ENCODE measurements around the gene GXYLT2. TPM values are rescaled to one million over a fixed set of nuclear protein-coding genes. Genes with fewer than 3 reads are reported as not detected.

GXYLT2 gene
- total and polyA plus RNA-seq, 3 donors from 2014 or later, result 9.7 to 27.8 (median 17.6) TPM

- H3K4me3 ChIP-seq, result no peak overlapping the region
- intact Hi-C loops (cut with DNase I; ENCODE audit: low total_unique reads), result no loop called here
- 58 to 70% methylated on average over 7 of the region's 7 CpGs for WGBS, 2 donors
- TF ChIP-seq POLR2A (IDR thresholded peaks at IDR 0.05) (no peak), CTCF (IDR thresholded peaks at IDR 0.05) (no peak)
- peaks cover 34% of the 10 kb centered on the region for H3K4me1 ChIP-seq
- H3K36me3 ChIP-seq (ENCODE audit: low read depth, missing control alignments), result no peaks in the 10 kb centered on the region
- peak overlapping the region; percentile 55 to 71 for H3K27ac ChIP-seq
- H3K9me3 ChIP-seq, result no peaks in the 10 kb centered on the region
- DNase-seq, result peak; percentile 80
- no peaks in the 10 kb centered on the region for H3K27me3 ChIP-seq
Observed at GRCh38 chr3:72960812-72961518, 73.1 kb downstream of the GXYLT2 start.

- WGBS, 2 donors, result 67 to 70% methylated on average over 4 of the region's 4 CpGs
Observed at GRCh38 chr3:72961752-72962151, 73.9 kb downstream of the GXYLT2 start.

GRCh38 chr3:72962317-72962716, 74.5 kb downstream of the GXYLT2 start:
- TF ChIP-seq POLR2A (IDR thresholded peaks at IDR 0.05), result no peak
- no peak for TF ChIP-seq CTCF (IDR thresholded peaks at IDR 0.05)
- no peaks in the 10 kb centered on the region for H3K27me3 ChIP-seq
- H3K27ac ChIP-seq, result peak overlapping the region; percentile 55 to 71
- no peaks in the 10 kb centered on the region for H3K36me3 ChIP-seq (ENCODE audit: low read depth, missing control alignments)
- no peaks in the 10 kb centered on the region for H3K9me3 ChIP-seq
- intact Hi-C loops (cut with DNase I; ENCODE audit: low total_unique reads), result no loop called here
- H3K4me1 ChIP-seq, result peaks cover 23% of the 10 kb centered on the region
- no peak overlapping the region for H3K4me3 ChIP-seq
- DNase-seq, result no peak

More at GRCh38 chr3:72961752-72962151, 73.9 kb downstream of the GXYLT2 start:
- H3K27me3 ChIP-seq, result no peaks in the 10 kb centered on the region
- H3K4me1 ChIP-seq, result peaks cover 28% of the 10 kb centered on the region
- intact Hi-C loops (cut with DNase I; ENCODE audit: low total_unique reads), result no loop called here
- H3K9me3 ChIP-seq, result no peaks in the 10 kb centered on the region
- no peaks in the 10 kb centered on the region for H3K36me3 ChIP-seq (ENCODE audit: low read depth, missing control alignments)
- no peak for DNase-seq
- TF ChIP-seq POLR2A (IDR thresholded peaks at IDR 0.05), result no peak
- TF ChIP-seq CTCF (IDR thresholded peaks at IDR 0.05), result no peak
- H3K4me3 ChIP-seq, result no peak overlapping the region
- H3K27ac ChIP-seq, result peak overlapping the region; percentile 55 to 71

GRCh38 chr3:72964633-72965032, 76.8 kb downstream of the GXYLT2 start:
- no peak overlapping the region for H3K4me3 ChIP-seq
- H3K4me1 ChIP-seq, result peaks cover 13% of the 10 kb centered on the region
- H3K36me3 ChIP-seq (ENCODE audit: low read depth, missing control alignments), result no peaks in the 10 kb centered on the region
- intact Hi-C loops (cut with DNase I; ENCODE audit: low total_unique reads), result no loop called here
- H3K27me3 ChIP-seq, result no peaks in the 10 kb centered on the region
- no peak for DNase-seq
- no peaks in the 10 kb centered on the region for H3K9me3 ChIP-seq
- H3K27ac ChIP-seq, result no peak overlapping the region
- no peak for TF ChIP-seq CTCF (IDR thresholded peaks at IDR 0.05)
- no peak for TF ChIP-seq POLR2A (IDR thresholded peaks at IDR 0.05)

- H3K27me3 ChIP-seq, result no peaks in the 10 kb centered on the region
- no peaks in the 10 kb centered on the region for H3K36me3 ChIP-seq (ENCODE audit: low read depth, missing control alignments)
- intact Hi-C loops (cut with DNase I; ENCODE audit: low total_unique reads), result no loop called here
- TF ChIP-seq CTCF (IDR thresholded peaks at IDR 0.05), result no peak
- no peak for TF ChIP-seq POLR2A (IDR thresholded peaks at IDR 0.05)
- H3K4me1 ChIP-seq, result no peaks in the 10 kb centered on the region
- 60 to 85% methylated on average over 1 of the region's 1 CpG for WGBS, 2 donors
- no peaks in the 10 kb centered on the region for H3K9me3 ChIP-seq
- H3K4me3 ChIP-seq, result no peak overlapping the region
- no peak for DNase-seq
- H3K27ac ChIP-seq, result no peak overlapping the region
Observed at GRCh38 chr3:72968266-72968664, 80.4 kb downstream of the GXYLT2 start.
